ENCODE results near the gene CNTN5.

- TF ChIP-seq CTCF (IDR thresholded peaks at IDR 0.05) (no peak), EZH2 (IDR thresholded peaks at IDR 0.05; ENCODE audit: borderline replicate concordance, insufficient read depth, low read depth, low read length, poor library complexity, severe bottlenecking) (no peak)
These were observed 1162.2 kb downstream of the CNTN5 start for GRCh38 chr11:100182927-100183326.

All from B cell (primary cell).